Effector memory CD8-positive, alpha-beta T cell (primary cell): Measurements from ENCODE around the gene SNCG.
"Not testable (repeated sequence)": the region's sequence is repeated elsewhere in the genome, so short reads cannot be mapped to it uniquely, and the experiment has no call there.

Source experiments
- ATAC-seq: fragments of 150-1000 bp; cut with Tn5 transposase; replicated peaks from 2 replicates; pipeline ENCODE4 v1.10.0; 2021; ENCODE audit warnings: mild to moderate bottlenecking, moderate library complexity
- DNase-seq, 3 experiments: peaks; one replicate each; pipeline ENCODE4 v3.0.0; 2021
- H3K27ac Mint-ChIP-seq, 2 donors: one replicate each; pipeline ENCODE4 v1.8.0; 2022; ENCODE audit warnings: mild to moderate bottlenecking in 2 of 2, mixed read lengths in 2 of 2, moderate library complexity in 2 of 2
- H3K27me3 Mint-ChIP-seq, 2 donors: one replicate each; pipeline ENCODE4 v1.8.0; 2022; ENCODE audit warnings: mixed read lengths in 2 of 2
- H3K36me3 Mint-ChIP-seq: one replicate; pipeline ENCODE4 v1.8.0; 2022; ENCODE audit warnings: mild to moderate bottlenecking, moderate library complexity, mixed read lengths; ENCODE audit not compliant: insufficient read depth
- H3K4me1 Mint-ChIP-seq, 2 donors: one replicate each; pipeline ENCODE4 v1.8.0; 2022; ENCODE audit warnings: low read depth in 2 of 2, mixed read lengths in 2 of 2
- H3K4me3 Mint-ChIP-seq, 2 donors: one replicate each; pipeline ENCODE4 v1.8.0; 2022; ENCODE audit warnings: mild to moderate bottlenecking in 2 of 2, mixed read lengths in 2 of 2, moderate library complexity in 2 of 2
- H3K9me3 Mint-ChIP-seq, 2 donors: one replicate each; pipeline ENCODE4 v1.8.0; 2022; ENCODE audit warnings: mixed read lengths in 2 of 2
- total RNA-seq, 9 experiments: gene quantifications; one replicate each; lab custom pipeline; 2026; lab: John Stamatoyannopoulos, UW

Gene SNCG
- total RNA-seq: 0 to 0.11 (median 0) reads per million in 9 experiments

DNA sequence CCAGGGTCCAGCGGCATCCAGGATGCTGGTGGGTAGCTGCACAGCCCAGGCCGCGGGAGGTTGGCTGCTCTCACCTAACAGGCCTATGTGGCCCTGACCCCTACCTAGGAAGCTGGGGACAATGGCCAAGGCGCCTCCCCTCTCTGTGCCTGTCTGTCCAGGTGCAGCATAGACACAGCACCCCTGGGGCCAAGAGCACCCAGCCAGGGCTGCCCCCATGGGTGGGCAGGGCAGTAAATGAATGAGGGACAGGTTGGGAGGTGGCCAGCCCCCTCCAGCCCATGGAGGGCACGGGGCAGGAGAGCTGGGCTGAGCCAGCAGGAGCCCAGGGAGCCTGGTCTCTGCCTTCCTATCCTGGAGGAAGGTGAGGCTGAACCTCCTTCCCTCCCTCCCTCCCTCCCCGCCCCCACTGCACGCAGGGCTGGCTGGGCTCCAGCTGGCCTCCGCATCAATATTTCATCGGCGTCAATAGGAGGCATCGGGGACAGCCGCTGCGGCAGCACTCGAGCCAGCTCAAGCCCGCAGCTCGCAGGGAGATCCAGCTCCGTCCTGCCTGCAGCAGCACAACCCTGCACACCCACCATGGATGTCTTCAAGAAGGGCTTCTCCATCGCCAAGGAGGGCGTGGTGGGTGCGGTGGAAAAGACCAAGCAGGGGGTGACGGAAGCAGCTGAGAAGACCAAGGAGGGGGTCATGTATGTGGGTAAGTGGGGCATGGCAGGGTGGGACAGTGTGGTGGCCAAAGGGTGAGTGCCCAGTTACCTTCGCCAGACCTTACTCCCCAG lies at the start of gene SNCG:
Gene SNCG, plus strand, starts transcription at position 484 of the 785 bp plus-strand sequence. Its CDS starts 99 bp downstream, at position 583.
- Mint-ChIP-seq H3K4me3 (no peak within 1 kb of the TSS), H3K4me1 (peaks cover 0 to 6% of the 10 kb centered on the region in 2 donors), H3K27ac (peak within 1 kb of the TSS in 1 of 2 donors; percentile 52), H3K27me3 (peaks cover 0 to 17% of the 10 kb centered on the region in 2 donors), H3K9me3 (no peaks in the 10 kb centered on the region), H3K36me3 (no peaks in the 10 kb centered on the region)
- ATAC-seq: no peak
- DNase-seq: no peak

DNA sequence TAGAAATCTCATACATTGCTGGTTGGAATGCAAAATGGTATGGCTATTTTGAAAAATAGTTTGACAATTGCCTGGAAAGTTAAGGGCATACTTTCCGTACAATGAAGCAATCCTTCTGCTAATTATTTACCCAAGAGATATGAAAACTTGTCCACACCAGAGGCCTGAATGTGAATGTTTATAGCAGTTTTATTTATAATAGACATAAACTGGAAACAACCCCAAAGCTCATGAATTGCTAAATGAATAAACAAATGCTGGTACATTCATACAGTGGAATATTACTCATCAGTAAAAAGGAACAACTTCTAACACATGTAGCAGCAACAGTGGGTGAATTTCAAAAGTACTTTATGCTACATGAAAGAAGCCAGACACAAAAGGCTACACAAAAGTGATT lies 43.7 kb upstream of the SNCG start:
- DNase-seq (no peak), ATAC-seq (no peak)
- Mint-ChIP-seq H3K27ac (no peak overlapping the region), H3K4me1 (no peaks in the 10 kb centered on the region), H3K27me3 (no peaks in the 10 kb centered on the region), H3K9me3 (no peaks in the 10 kb centered on the region), H3K36me3 (peaks cover 30% of the 10 kb centered on the region), H3K4me3 (no peak overlapping the region)

DNA sequence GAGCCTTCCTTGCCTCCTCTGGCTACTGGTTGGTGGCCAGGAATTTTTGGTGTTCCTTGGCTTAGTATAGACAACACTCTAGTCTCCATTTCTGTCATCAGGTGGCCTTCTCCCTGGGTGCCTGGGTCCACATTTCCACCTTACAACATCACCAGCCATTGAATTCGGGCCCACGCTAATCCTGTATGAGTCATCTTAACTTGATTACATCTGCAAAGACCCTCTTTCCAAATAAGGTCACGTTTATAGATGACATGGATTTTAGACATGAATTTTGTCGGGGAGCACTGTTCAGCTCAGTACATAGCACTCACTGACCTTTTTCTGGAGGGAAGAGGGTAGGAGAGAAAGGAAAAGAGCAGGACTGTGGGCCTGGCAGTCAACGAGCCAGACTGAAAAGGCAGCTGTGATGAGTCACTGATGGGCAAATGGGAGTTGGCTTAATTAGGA lies 40.4 kb upstream of the SNCG start:
- peaks cover 28% of the 10 kb centered on the region for H3K36me3 Mint-ChIP-seq
- H3K4me3 Mint-ChIP-seq: no peak overlapping the region
- no peak for ATAC-seq
- no peaks in the 10 kb centered on the region for H3K27me3 Mint-ChIP-seq
- no peaks in the 10 kb centered on the region for H3K4me1 Mint-ChIP-seq
- no peaks in the 10 kb centered on the region for H3K9me3 Mint-ChIP-seq
- peak overlapping the region in 1 of 2 donors; percentile 39 for H3K27ac Mint-ChIP-seq
- DNase-seq: no peak

DNA sequence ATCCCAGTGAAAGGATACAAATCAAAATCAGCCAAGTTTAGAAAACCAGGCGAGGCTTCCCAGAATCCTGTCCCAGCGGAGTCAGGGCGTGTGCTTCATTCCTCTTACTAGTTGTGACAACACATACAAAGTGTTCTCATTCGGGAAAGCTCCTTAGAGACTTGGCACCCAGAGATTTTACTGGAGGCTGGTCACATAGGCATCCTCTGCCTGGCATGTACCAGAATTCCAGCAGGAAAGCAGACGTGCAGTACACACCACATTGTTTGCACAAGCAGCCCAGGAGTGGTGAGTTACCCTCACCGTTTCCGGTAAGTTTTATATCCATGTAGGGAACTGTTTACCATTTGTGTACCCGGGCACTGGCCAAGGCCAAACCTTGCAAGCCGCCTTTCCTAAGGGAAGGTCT lies 35.8 kb upstream of the SNCG start:
- no peak overlapping the region for H3K4me3 Mint-ChIP-seq
- H3K36me3 Mint-ChIP-seq: peaks cover 15% of the 10 kb centered on the region
- no peaks in the 10 kb centered on the region for H3K4me1 Mint-ChIP-seq
- ATAC-seq (no peak), DNase-seq (no peak)
- no peaks in the 10 kb centered on the region for H3K9me3 Mint-ChIP-seq
- no peak overlapping the region for H3K27ac Mint-ChIP-seq
- no peaks in the 10 kb centered on the region for H3K27me3 Mint-ChIP-seq

DNA sequence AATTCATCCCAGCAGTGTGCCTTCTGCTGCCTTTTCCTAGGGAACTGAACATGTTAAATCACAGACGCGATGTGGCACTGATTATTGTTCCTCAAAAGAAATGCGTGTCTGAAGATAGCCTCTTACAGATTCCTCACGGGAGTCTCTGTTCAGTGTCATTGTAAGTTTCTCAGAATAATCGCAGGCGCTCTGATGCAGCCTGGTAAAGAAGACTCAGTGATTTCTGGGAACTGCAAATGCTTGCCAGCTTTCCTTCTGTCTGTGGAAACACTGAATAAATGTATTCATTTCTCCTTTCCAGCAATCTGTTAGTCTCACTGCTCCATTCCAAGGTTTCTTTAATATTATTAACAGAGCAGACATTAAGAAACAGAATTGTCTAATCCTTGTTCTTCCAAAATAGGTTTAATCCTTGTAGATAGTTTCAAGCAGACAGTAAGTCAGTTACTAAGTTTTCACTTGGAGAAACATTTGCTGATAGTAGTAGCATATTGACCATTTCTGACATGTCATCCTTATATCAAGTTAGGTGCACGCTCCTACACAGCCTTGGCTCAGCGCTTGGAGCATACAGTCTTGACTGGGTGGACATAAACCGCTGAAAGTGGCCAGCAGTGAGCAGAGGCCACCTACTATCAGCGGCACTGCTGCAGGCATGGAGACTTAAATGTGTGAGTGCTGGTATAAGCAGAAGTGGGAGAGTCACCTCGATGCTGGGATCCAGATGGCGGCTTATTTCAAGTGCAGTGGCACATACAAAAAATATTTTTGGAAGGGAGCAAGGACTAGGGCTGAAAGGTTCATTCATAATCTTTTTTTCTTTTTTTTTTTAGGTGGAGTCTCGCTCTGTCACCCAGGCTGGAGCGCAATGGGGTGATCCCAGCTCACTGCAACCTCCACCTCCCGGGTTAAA lies 28.7 kb upstream of the SNCG start:
- Mint-ChIP-seq H3K27me3 (no peaks in the 10 kb centered on the region), H3K4me3 (no peak overlapping the region), H3K4me1 (no peaks in the 10 kb centered on the region), H3K9me3 (no peaks in the 10 kb centered on the region), H3K36me3 (peaks cover 5% of the 10 kb centered on the region), H3K27ac (no peak overlapping the region)
- DNase-seq: no peak
- no peak for ATAC-seq

DNA sequence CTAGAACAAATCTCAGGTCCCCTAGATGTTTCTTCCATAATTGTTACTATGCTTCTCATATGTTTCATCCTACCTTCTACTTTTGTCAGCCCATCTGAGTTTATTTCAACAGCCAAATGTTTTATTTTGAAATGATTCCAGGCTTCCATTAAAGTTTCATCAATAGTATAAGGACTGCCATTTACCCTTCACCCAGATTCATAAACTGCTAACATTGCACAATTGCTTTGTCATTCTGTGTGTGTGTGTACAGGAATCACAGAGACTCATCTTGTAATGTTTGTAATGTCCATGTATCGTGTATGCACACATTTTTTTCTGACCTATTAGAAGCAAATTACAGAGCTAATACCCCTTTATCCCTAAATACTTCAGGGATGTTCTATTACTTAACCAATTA lies 26.5 kb upstream of the SNCG start:
- Mint-ChIP-seq H3K27me3 (no peaks in the 10 kb centered on the region), H3K36me3 (peaks cover 5% of the 10 kb centered on the region), H3K27ac (peak overlapping the region in 1 of 2 donors; percentile 11), H3K9me3 (no peaks in the 10 kb centered on the region), H3K4me1 (no peaks in the 10 kb centered on the region), H3K4me3 (no peak overlapping the region)
- ATAC-seq (no peak), DNase-seq (no peak)

DNA sequence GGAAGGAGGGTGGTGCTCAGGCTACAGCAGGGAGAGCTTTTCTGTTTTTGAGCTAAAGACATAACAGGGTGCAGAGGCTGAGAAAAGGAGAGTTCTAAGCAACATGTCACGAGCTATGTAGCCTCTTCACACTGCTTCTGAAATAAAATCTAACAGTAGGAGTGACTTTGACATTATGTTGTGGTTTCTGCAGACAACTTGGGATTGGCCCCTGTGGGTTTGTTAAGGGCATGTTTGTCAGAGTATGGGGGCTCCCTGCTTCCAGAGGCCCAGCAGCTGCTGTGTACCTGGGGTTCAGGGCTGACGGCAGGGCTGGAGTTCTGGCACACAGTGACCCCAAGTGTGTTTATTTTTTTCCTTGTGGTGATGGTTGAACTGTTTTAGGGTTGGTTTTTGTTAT lies 25.7 kb upstream of the SNCG start:
- H3K4me1 Mint-ChIP-seq: no peaks in the 10 kb centered on the region
- no peak for ATAC-seq
- H3K4me3 Mint-ChIP-seq: no peak overlapping the region
- peaks cover 5% of the 10 kb centered on the region for H3K36me3 Mint-ChIP-seq
- peak overlapping the region in 1 of 2 donors; percentile 22 for H3K27ac Mint-ChIP-seq
- DNase-seq: no peak
- no peaks in the 10 kb centered on the region for H3K27me3 Mint-ChIP-seq
- H3K9me3 Mint-ChIP-seq: no peaks in the 10 kb centered on the region

DNA sequence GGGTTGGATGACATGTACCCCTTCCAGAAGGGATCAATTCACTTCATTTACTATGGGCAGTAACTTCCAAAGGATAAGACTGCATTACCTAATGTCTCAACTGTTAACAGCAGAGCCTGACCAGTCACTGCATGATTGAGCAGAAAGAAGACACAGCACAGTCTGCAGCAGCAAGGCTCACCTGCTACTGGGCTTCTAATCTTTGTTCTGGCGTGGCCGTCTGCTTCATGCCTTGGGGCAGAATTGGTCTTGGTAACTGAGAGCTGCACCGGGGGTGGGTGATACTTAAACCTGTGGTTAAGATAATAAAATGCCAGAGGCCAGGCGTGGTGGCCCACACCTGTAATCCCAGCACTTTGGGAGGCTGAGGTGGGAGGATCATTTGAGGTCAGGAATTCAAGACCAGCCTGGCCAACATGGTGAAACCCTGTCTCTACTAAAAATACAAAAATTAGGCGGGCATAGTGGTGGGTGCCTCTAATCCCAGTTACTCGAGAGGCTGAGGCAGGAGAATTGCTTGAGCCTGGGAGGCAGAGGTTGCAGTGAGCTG lies 24.2 kb upstream of the SNCG start:
- H3K4me3 Mint-ChIP-seq, H3K27ac Mint-ChIP-seq: not testable (repeated sequence)

DNA sequence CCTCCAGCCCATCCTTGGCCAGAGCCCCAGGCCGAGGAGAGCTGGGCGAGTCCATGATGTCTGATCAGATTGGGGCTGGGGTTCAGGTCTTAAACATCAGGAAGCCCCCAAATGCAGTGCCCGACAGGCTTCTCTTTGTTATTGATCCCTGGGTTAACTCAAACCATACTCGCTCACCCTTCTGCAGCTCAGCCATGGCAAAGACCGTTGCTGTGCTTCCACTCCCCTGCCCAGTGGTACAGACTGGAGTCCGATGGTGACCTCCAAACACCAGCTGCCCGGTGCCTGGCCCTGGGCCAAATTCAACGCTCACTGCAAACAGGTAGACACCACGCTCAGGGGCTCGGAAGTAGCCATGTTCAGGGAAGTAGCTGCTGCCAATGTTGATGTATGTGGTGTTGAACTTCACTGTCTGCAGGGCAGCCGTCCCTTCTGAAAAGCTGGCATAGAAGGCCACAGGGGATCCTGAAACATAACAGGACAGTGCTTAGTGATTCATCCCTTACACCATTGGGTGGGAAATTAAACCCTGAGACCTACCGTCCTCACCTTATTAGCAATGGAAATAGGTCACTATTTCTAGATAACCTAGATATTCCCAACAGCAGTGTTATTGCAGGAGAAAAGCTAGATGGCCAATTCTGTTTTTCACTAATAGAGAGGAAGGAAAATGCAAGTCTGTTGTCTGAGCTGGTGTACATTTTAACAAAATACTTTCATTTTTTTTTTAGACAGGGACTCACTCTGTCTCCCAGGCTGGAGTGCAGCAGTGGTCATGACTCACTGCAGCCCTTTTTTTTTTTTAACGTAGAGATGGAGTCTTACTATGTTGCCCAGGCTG lies 21.5 kb upstream of the SNCG start:
- DNase-seq (no peak), ATAC-seq (no peak)
- H3K27ac Mint-ChIP-seq: no peak overlapping the region
- H3K27me3 Mint-ChIP-seq: no peaks in the 10 kb centered on the region
- H3K9me3 Mint-ChIP-seq: no peaks in the 10 kb centered on the region
- peaks cover 0 to 2% of the 10 kb centered on the region in 2 donors for H3K4me1 Mint-ChIP-seq
- no peak overlapping the region for H3K4me3 Mint-ChIP-seq
- H3K36me3 Mint-ChIP-seq: peaks cover 15% of the 10 kb centered on the region

More for the DNA sequence above, 24.2 kb upstream of the SNCG start:
- H3K9me3 Mint-ChIP-seq, H3K4me1 Mint-ChIP-seq, DNase-seq, ATAC-seq, H3K27me3 Mint-ChIP-seq: not testable (repeated sequence)
- peaks cover 10% of the 10 kb centered on the region for H3K36me3 Mint-ChIP-seq

DNA sequence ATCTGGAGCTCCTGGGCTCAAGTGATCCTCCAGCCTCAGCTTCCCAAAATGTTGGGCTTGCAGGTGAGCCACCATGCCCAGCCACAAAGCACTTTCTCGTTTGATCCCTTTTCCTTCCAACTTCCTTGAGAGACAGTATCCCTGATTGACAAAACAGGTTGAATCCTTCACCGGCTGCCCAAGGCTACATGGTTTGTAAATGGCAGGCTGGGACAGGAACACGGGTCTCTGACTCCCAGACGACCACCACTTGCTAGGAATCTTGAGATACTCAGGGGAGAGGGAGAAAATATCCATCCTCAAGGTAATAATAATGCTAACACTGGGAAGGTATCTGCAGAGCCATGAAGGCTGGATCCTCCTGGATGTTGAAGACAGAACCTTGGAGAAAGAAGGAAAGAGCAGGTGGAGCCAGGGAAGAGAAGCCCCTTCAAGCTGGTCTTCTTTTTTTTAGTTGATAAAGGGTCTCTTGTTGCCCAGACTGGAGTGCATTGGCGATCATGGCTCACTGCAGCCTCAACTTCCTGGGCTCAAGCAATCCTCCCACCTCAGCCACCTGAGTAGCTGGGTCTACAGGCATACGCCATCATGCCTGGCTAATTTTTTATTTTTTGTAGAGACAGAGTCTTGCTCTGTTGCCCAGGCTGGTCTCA lies 20.8 kb upstream of the SNCG start:
- H3K27me3 Mint-ChIP-seq: no peaks in the 10 kb centered on the region
- no peak overlapping the region for H3K27ac Mint-ChIP-seq
- H3K4me3 Mint-ChIP-seq: no peak overlapping the region
- peaks cover 0 to 2% of the 10 kb centered on the region in 2 donors for H3K4me1 Mint-ChIP-seq
- no peaks in the 10 kb centered on the region for H3K9me3 Mint-ChIP-seq
- ATAC-seq (no peak), DNase-seq (no peak)
- H3K36me3 Mint-ChIP-seq: peaks cover 15% of the 10 kb centered on the region

DNA sequence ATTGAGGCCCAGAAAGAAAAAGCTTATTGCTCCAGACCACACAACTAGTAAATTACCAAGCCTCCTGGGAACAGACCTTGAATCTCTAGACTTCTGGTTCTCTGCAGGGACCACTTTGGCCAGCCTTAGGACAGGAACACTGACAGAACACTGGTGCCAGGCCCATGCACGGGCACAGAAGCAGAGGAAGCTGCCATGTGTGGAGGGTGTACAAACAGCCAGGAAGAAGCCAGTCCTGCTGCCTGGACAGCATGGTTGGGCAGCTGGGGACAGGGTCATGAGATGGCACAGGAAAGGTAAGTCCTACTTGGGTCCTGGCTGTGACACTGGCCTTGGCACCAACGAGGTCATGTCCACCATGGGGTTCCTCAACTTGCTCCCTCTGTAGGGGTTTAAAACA lies 20.1 kb upstream of the SNCG start:
- peaks cover 0 to 2% of the 10 kb centered on the region in 2 donors for H3K4me1 Mint-ChIP-seq
- H3K27ac Mint-ChIP-seq: no peak overlapping the region
- DNase-seq (no peak), ATAC-seq (no peak)
- H3K36me3 Mint-ChIP-seq: peaks cover 15% of the 10 kb centered on the region
- no peaks in the 10 kb centered on the region for H3K27me3 Mint-ChIP-seq
- H3K9me3 Mint-ChIP-seq: no peaks in the 10 kb centered on the region
- H3K4me3 Mint-ChIP-seq: no peak overlapping the region

DNA sequence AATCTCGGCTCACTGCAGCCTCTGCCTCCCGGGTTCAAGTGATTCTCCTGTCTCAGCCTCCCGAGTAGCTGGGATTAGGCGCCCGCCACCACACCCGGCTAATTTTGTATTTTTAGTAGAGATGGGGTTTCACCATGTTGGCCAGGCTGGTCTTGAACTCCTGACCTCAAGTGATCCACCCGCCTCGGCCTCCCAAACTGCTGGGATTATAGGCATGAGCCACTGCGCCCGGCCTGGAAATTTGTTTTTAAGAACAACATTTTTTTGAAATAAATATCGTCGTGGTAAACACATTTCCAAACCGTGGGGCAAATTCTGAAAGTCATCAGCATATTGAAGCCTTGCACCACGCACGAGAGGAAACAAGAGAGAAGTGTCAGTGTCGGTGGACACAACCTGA lies 18.3 kb upstream of the SNCG start:
- peaks cover 15% of the 10 kb centered on the region for H3K36me3 Mint-ChIP-seq
- ATAC-seq, H3K27me3 Mint-ChIP-seq, H3K4me1 Mint-ChIP-seq, DNase-seq, H3K9me3 Mint-ChIP-seq: not testable (repeated sequence)
- H3K4me3 Mint-ChIP-seq: peak overlapping the region; percentile 59 to 70
- H3K27ac Mint-ChIP-seq: peak overlapping the region in 1 of 2 donors; percentile 67
